ENCODE results near the gene ARHGEF39.

DNA sequence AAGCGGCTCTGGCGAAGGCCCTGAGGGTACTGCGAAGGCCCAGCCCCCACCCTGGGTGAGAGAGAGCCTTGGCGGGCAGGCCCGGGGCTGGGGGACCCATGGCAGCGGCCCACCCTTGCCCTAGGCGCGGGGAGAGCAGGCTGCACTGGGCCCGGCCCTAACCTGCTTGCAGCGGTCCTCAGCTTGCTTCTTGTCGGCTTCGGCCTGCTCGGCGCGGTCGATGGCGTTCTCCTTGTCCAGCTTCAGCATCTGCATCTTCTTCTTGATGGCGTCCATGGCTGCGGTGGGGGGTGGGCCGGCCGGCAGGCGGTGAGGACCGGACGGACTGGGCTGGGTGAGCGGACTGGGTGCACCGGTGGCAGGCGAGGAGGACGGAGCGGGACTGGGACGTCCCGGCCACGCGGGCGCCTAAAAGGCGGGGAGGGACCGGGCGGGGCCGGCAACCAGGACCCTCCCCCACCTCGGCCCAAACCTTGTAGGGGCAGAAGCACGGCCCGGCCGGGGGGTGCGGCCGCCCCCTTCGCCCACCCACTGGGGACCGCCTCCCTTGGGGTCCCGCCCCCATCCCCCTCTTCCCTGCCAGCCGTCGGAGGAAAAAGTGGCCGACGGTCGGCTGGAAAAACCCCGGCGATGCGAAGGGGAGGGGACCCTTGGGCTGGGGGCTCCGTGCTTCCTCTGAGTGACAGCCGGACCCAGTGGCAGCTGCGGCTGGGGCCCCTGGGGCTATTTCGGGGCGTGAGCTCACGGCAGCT, 24.7 kb upstream of the ARHGEF39 start, which contains the start of gene TPM2:
- no peak for TF ChIP-seq CTCF (conservative IDR thresholded peaks at IDR 0.05 in 1 of 2, IDR thresholded peaks at IDR 0.05 in 1 of 2; ENCODE audit: extremely low read depth in 1 of 2, insufficient read depth in 1 of 2, low read depth in 1 of 2, low read length in 2 of 2)
- TF ChIP-seq EZH2 (IDR thresholded peaks at IDR 0.05; ENCODE audit: borderline replicate concordance, low read length) = no peak

Data from mammary epithelial cell (primary cell).